ENCODE measurements around the gene APLF. TPM values are rescaled to one million over a fixed set of nuclear protein-coding genes. Genes with fewer than 3 reads are reported as not detected.

Gene APLF
- total and polyA plus RNA-seq, 2 experiments from 2014 or later = 3.0 to 3.7 TPM

DNA sequence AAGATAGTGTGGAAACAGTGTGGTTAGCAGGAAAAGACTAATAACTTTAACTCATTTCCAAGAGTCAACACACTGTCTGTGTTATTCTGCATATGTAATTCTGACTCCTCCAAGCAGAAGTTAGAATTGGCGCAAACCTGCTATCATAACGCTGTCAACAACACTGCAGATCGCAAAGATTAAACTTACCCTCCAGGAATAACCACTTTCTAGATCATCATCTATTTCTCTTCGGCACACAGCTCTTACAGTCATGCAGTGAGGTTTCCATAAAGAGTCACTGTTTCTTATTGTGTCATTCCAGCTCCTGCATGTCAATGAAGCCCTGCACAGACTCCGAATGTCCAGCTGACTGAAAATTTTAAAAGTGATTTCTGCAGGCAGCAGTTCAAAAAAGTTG is 2.7 kb upstream of the APLF start (continued):
- TF ChIP-seq, protein P1, sequence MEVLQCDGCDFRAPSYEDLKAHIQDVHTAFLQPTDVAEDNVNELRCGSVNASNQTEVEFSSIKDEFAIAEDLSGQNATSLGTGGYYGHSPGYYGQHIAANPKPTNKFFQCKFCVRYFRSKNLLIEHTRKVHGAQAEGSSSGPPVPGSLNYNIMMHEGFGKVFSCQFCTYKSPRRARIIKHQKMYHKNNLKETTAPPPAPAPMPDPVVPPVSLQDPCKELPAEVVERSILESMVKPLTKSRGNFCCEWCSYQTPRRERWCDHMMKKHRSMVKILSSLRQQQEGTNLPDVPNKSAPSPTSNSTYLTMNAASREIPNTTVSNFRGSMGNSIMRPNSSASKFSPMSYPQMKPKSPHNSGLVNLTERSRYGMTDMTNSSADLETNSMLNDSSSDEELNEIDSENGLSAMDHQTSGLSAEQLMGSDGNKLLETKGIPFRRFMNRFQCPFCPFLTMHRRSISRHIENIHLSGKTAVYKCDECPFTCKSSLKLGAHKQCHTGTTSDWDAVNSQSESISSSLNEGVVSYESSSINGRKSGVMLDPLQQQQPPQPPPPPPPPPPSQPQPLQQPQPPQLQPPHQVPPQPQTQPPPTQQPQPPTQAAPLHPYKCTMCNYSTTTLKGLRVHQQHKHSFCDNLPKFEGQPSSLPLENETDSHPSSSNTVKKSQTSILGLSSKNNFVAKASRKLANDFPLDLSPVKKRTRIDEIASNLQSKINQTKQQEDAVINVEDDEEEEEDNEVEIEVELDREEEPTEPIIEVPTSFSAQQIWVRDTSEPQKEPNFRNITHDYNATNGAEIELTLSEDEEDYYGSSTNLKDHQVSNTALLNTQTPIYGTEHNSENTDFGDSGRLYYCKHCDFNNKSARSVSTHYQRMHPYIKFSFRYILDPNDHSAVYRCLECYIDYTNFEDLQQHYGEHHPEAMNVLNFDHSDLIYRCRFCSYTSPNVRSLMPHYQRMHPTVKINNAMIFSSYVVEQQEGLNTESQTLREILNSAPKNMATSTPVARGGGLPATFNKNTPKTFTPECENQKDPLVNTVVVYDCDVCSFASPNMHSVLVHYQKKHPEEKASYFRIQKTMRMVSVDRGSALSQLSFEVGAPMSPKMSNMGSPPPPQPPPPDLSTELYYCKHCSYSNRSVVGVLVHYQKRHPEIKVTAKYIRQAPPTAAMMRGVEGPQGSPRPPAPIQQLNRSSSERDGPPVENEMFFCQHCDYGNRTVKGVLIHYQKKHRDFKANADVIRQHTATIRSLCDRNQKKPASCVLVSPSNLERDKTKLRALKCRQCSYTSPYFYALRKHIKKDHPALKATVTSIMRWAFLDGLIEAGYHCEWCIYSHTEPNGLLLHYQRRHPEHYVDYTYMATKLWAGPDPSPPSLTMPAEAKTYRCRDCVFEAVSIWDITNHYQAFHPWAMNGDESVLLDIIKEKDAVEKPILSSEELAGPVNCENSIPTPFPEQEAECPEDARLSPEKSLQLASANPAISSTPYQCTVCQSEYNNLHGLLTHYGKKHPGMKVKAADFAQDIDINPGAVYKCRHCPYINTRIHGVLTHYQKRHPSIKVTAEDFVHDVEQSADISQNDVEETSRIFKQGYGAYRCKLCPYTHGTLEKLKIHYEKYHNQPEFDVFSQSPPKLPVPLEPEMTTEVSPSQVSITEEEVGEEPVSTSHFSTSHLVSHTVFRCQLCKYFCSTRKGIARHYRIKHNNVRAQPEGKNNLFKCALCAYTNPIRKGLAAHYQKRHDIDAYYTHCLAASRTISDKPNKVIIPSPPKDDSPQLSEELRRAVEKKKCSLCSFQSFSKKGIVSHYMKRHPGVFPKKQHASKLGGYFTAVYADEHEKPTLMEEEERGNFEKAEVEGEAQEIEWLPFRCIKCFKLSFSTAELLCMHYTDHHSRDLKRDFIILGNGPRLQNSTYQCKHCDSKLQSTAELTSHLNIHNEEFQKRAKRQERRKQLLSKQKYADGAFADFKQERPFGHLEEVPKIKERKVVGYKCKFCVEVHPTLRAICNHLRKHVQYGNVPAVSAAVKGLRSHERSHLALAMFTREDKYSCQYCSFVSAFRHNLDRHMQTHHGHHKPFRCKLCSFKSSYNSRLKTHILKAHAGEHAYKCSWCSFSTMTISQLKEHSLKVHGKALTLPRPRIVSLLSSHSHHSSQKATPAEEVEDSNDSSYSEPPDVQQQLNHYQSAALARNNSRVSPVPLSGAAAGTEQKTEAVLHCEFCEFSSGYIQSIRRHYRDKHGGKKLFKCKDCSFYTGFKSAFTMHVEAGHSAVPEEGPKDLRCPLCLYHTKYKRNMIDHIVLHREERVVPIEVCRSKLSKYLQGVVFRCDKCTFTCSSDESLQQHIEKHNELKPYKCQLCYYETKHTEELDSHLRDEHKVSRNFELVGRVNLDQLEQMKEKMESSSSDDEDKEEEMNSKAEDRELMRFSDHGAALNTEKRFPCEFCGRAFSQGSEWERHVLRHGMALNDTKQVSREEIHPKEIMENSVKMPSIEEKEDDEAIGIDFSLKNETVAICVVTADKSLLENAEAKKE (CRISPR knock-in tag; IDR thresholded peaks at IDR 0.05) = no peak
- TF ChIP-seq CREB1 (CRISPR knock-in tag; IDR thresholded peaks at IDR 0.05; ENCODE audit: low read depth) = no peak

- Mint-ChIP-seq H3K36me3 (ENCODE audit: low read depth) (no peaks in the 10 kb centered on the region), H3K4me3 (peak overlapping the region; percentile 99; the same call in 1 of the 3 replicates), H3K9me3 (no peaks in the 10 kb centered on the region), H3K27ac (no peak overlapping the region), H3K4me1 (peaks cover 11% of the 10 kb centered on the region; the same call in 2 of the 3 replicates), H3K27me3 (ENCODE audit: insufficient read depth, low read depth, poor library complexity) (no peaks in the 10 kb centered on the region)
- Histone ChIP-seq H3K79me2 (replicated peaks; ENCODE audit: insufficient read depth) (peaks cover 21% of the 10 kb centered on the region), H4K20me1 (replicated peaks; ENCODE audit: insufficient read depth) (no peaks in the 10 kb centered on the region; the same call in 1 of the 2 replicates), H3K4me1 (ENCODE audit: insufficient read depth) (peaks cover 9% of the 10 kb centered on the region; the same call in 1 of the 2 replicates), H3K27ac (ENCODE audit: low read depth) (no peak overlapping the region), H3K4me3 (no peak overlapping the region), H2AFZ (no peak overlapping the region), H3K4me2 (no peak overlapping the region; the same call in 1 of the 2 replicates), H3K9me2 (ENCODE audit: insufficient read depth) (no peaks in the 10 kb centered on the region), H3K27me3 (ENCODE audit: insufficient read depth) (no peaks in the 10 kb centered on the region), H3F3A (replicated peaks; ENCODE audit: low read depth) (no peaks in the 10 kb centered on the region), H3K36me3 (ENCODE audit: insufficient read depth) (no peaks in the 10 kb centered on the region)
- ATAC-seq (no peak), DNase-seq (ENCODE audit: low spot score) (no peak)
- TF ChIP-seq, protein P1 (CRISPR knock-in tag; IDR thresholded peaks at IDR 0.05) = no peak
- no peak for TF ChIP-seq POLR2AphosphoS5 (IDR thresholded peaks at IDR 0.05; ENCODE audit: low read depth)
- TF ChIP-seq ZNF331 (CRISPR knock-in tag; IDR thresholded peaks at IDR 0.05; ENCODE audit: low read depth) = no peak
- TF ChIP-seq STAT1 (IDR thresholded peaks at IDR 0.05; ENCODE audit: unreplicated experiment) = no peak
- TF ChIP-seq EZH2 (IDR thresholded peaks at IDR 0.05; ENCODE audit: low read depth, unreplicated experiment) = no peak
- TF ChIP-seq, protein P2, sequence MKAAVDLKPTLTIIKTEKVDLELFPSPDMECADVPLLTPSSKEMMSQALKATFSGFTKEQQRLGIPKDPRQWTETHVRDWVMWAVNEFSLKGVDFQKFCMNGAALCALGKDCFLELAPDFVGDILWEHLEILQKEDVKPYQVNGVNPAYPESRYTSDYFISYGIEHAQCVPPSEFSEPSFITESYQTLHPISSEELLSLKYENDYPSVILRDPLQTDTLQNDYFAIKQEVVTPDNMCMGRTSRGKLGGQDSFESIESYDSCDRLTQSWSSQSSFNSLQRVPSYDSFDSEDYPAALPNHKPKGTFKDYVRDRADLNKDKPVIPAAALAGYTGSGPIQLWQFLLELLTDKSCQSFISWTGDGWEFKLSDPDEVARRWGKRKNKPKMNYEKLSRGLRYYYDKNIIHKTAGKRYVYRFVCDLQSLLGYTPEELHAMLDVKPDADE (IDR thresholded peaks at IDR 0.05) = no peak
Measured at GRCh38 chr2:68465081-68465916, 2.1 kb upstream of the APLF start.
